ENCODE results near the gene ZNF699. TPM values are rescaled to one million over a fixed set of nuclear protein-coding genes. Genes with fewer than 3 reads are reported as not detected.

Gene ZNF699
- total RNA-seq: 10 to 100 TPM; 10.3 to 11.9 (median 11.4) TPM

GRCh38 chr19:9309139-9309973 is at the start of gene ZNF699:
Gene ZNF699, minus strand, starts transcription at chr19:9309838. Its CDS starts 4,719 bp downstream, at chr19:9305119.
- no peak for TF ChIP-seq CTCF (IDR thresholded peaks at IDR 0.05; ENCODE audit: low read depth)

GRCh38 chr19:9354651-9355050 is 45.0 kb upstream of the ZNF699 start:
- TF ChIP-seq CTCF (IDR thresholded peaks at IDR 0.05; ENCODE audit: low read depth): no peak

- no peak for TF ChIP-seq CTCF (IDR thresholded peaks at IDR 0.05; ENCODE audit: low read depth)
Measured at GRCh38 chr19:9353011-9353410, 43.4 kb upstream of the ZNF699 start.

DNA sequence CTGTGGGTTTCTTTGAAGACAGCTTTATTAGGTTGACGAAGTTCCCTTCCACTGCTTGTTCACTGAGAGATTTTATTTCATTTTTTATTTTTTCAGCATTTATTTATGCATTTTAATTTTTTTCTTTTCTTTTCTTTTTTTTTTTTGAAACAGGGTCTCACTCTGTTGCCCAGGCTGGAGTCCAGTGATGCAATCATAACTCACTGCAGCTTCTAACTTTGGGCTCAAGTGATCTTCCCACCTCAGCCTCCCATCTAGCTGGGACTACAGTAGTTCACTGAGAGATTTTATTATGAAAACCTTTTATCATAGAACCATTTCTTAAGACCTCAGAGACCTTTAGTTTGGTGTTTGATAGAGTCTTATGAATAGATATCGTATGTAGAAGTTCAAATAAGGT is 42.9 kb upstream of the ZNF699 start:
- no peak for TF ChIP-seq CTCF (IDR thresholded peaks at IDR 0.05; ENCODE audit: low read depth)

- TF ChIP-seq CTCF (IDR thresholded peaks at IDR 0.05; ENCODE audit: low read depth): no peak
Measured at GRCh38 chr19:9348671-9349070, 39.0 kb upstream of the ZNF699 start.

DNA sequence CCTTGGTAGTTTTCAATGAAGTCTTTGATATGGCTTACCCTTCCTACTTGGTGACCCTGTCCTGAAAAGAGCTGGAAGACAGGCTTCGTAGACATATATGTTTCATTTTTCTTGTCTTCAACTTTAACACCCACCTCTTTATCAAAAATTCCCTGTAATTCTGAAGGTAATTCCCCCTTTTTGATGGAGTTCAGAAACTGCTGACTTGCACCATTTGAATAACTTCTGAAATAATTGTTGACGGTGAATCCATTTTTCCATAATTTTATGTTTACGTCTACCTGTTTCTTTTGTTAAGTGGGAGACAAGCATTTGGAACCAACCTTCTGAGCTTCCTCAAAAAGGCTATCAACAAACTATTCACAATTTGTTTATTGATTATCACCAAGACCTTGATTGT is 38.6 kb upstream of the ZNF699 start:
- no peak for TF ChIP-seq CTCF (IDR thresholded peaks at IDR 0.05; ENCODE audit: low read depth)

DNA sequence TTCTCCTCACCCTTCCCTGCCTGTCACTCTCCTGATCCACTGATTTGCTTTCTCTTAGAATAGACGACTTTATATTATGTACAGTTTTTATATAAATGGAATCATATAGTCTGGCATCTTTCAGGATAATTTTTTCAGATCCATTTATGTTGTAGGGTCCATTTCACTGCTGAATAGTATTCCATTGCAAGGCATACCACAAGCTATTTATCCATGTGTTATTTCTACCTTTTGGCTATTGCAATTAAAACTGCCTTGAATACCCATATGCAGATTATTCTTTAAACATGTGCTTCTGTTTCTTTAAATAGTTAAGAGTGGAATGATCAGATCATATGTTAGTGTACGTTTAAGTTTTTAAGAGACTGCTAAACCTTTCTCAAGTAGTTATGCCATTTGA is 35.4 kb upstream of the ZNF699 start:
- no peak for TF ChIP-seq CTCF (IDR thresholded peaks at IDR 0.05; ENCODE audit: low read depth)
